ENCODE data around the gene CHP1. TPM values are rescaled to one million over a fixed set of nuclear protein-coding genes. Genes with fewer than 3 reads are reported as not detected.
A peak's percentile ranks its signal among the peaks of the same experiment; 100 is the strongest.
"Not testable (repeated sequence)": the region's sequence is repeated elsewhere in the genome, so short reads cannot be mapped to it uniquely, and the experiment has no call there.

Gene CHP1
- total and polyA plus RNA-seq, 8 donors, result 59.6 to 387 (median 118) TPM

DNA sequence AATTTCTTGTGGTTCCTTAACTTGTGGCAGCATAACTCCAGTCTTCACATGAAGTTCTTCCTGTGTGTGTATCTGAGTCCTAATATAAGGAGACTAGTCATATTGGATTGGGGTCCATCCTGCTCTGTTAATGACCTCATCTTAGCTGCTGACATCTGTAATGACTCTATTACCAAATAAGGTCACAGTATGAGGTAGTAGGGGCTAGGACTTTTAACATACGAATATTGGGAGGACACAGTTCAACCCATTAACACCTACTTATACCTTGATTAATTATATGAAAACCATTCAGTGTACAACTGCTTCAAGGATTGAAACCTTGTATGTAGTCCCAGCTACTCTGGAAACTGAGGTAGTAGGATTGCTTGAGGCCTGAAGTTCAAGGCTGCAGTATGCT is 57.4 kb downstream of the CHP1 start:
- TF ChIP-seq EP300 (IDR thresholded peaks at IDR 0.05) (no peak), POLR2A (IDR thresholded peaks at IDR 0.05) (no peak), POLR2AphosphoS5 (IDR thresholded peaks at IDR 0.05) (no peak), CTCF (IDR thresholded peaks at IDR 0.05) (no peak)
- 68 to 86% (median 80%) methylated on average over 1 of the region's 1 CpG for WGBS, 5 donors
- intact Hi-C loops (cut with DNase I; ENCODE audit: low total_unique reads), result no loop called here
- no peak overlapping the region for H3K4me3 ChIP-seq
- peaks cover 21 to 71% (median 68%) of the 10 kb centered on the region in 4 donors for H3K36me3 ChIP-seq
- H3K27ac ChIP-seq, result no peak overlapping the region
- H3K9me3 ChIP-seq, result no peaks in the 10 kb centered on the region
- no peaks in the 10 kb centered on the region for H3K27me3 ChIP-seq
- no peak for DNase-seq
- peaks cover 15 to 65% (median 43%) of the 10 kb centered on the region in 4 donors for H3K4me1 ChIP-seq

DNA sequence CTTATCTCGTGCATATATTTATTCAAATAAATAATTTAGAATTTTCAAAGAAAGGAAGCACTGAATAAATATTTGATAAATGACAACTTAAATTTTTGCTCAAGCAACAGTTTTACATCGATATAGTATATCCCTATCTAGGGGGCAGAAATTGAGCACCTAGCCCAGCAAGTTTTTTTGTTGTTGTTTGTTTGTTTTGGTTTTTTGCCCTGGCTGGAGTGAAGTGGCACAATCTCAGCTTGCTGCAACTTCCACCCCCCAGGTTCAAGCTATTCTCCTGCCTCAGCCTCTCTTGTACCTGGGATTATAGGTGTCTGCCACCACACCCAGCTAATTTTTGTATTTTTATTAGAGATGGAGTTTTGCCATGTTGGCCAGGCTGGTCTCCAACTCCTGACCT is 58.9 kb downstream of the CHP1 start:
- H3K9me3 ChIP-seq, result no peaks in the 10 kb centered on the region
- WGBS, 5 donors, result 26 to 66% (median 43%) methylated on average over 2 of the region's 2 CpGs
- no peaks in the 10 kb centered on the region for H3K27me3 ChIP-seq
- intact Hi-C loops (cut with DNase I; ENCODE audit: low total_unique reads), result no loop called here
- H3K36me3 ChIP-seq, result peaks cover 21 to 86% (median 81%) of the 10 kb centered on the region in 4 donors
- DNase-seq, result no peak
- H3K4me1 ChIP-seq, result peaks cover 13 to 60% (median 41%) of the 10 kb centered on the region in 4 donors
- H3K4me3 ChIP-seq, result no peak overlapping the region
- no peak for TF ChIP-seq POLR2A (IDR thresholded peaks at IDR 0.05)
- no peak for TF ChIP-seq CTCF (IDR thresholded peaks at IDR 0.05)
- TF ChIP-seq EP300 (IDR thresholded peaks at IDR 0.05), result no peak
- TF ChIP-seq POLR2AphosphoS5 (IDR thresholded peaks at IDR 0.05), result no peak
- no peak overlapping the region for H3K27ac ChIP-seq

DNA sequence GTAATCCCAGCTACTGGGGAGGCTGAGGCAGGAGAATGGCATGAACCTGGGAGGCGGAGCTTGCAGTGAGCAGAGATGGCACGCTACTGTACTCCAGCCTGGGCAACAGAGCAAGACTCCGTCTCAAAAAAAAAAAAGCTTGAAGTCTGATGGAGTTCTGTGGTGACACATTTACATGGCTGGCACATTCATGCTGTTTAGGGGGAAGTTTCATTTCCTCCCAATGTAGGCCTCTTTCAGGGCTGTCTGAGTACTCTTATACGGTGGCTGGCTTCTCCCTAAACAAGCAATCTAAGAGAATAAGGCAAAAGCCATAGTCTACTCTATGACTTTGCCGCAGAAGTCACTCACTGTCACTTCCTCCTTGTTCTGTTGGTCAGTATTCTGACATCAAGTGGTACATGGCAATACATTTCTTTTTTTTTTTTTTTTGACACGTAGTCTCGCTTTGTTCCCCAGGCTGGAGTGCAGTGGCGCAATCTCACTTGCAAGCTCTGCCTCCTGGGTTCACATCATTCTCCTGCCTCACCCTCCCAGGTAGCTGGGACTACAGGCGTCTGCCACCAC is 60.1 kb downstream of the CHP1 start:
- intact Hi-C loops (cut with DNase I; ENCODE audit: low total_unique reads), result no loop called here

DNA sequence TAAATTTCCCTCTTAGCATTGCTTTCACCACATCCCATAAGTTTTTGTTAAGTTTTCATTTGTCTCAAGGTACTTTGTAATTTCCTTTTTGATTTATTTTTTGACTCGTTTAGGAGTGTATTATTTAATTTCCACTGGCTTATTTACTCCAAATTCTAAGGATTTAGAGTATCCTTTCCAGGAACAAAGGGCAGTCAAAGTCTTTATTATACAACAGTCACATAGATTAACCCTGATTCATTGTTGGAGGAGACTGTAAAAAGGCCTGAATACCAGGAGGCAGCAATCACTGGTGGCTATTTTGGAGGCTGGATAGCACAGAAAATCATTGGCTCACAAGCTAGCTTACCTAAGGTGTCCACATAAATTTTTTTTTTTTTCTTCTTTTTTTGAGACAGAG is 61.5 kb downstream of the CHP1 start:
- Histone ChIP-seq H3K27me3 (no peaks in the 10 kb centered on the region), H3K4me1 (peaks cover 6 to 35% (median 19%) of the 10 kb centered on the region in 4 donors), H3K27ac (no peak overlapping the region), H3K4me3 (no peak overlapping the region), H3K36me3 (peaks cover 11 to 91% (median 82%) of the 10 kb centered on the region in 4 donors), H3K9me3 (no peaks in the 10 kb centered on the region)
- TF ChIP-seq CTCF (IDR thresholded peaks at IDR 0.05), result no peak
- no peak for DNase-seq
- intact Hi-C loops (cut with DNase I; ENCODE audit: low total_unique reads), result no loop called here
- WGBS, 5 donors, result 43 to 78% (median 52%) methylated on average over 1 of the region's 1 CpG

More for the DNA sequence above, 60.1 kb downstream of the CHP1 start:
- H3K27ac ChIP-seq, result peak overlapping the region in 2 of 5 donors; percentile 20 to 36
- H3K4me3 ChIP-seq, result no peak overlapping the region
- peaks cover 6 to 48% (median 29%) of the 10 kb centered on the region in 4 donors for H3K4me1 ChIP-seq
- H3K9me3 ChIP-seq, result no peaks in the 10 kb centered on the region
- H3K36me3 ChIP-seq, result peaks cover 16 to 91% (median 83%) of the 10 kb centered on the region in 4 donors
- DNase-seq, result no peak
- WGBS, 5 donors, result 75 to 95% (median 87%) methylated on average over 9 of the region's 9 CpGs
- TF ChIP-seq EP300 (IDR thresholded peaks at IDR 0.05) (no peak), CTCF (IDR thresholded peaks at IDR 0.05) (no peak), POLR2A (IDR thresholded peaks at IDR 0.05) (no peak), POLR2AphosphoS5 (IDR thresholded peaks at IDR 0.05) (no peak)
- H3K27me3 ChIP-seq, result no peaks in the 10 kb centered on the region

DNA sequence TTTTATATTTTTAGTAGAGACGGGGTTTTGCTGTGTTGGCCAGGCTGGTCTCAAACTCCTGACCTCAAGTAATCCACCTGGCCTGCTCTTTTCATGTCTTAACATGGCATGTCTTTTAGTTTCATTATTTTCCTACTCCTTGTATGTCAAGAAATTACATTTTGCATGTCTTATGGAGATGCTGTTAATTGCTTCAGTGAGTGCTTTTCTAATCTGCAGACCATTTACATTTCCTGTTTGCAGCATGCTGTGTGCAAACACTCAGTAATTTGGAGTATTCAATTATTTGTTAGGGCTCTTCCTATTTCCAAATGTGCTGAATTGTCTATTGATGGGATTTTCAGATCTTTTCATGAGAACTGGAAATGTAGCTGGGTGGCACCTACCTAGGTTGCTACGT is 70.1 kb downstream of the CHP1 start:
- WGBS, 5 donors, result 88 to 100% (median 96%) methylated on average over 2 of the region's 2 CpGs
- H3K9me3 ChIP-seq; H3K4me3 ChIP-seq; H3K27me3 ChIP-seq; H3K27ac ChIP-seq; DNase-seq; intact Hi-C loops (cut with DNase I; ENCODE audit: low total_unique reads); H3K4me1 ChIP-seq: not testable (repeated sequence)
- H3K36me3 ChIP-seq, result peaks cover 27 to 45% (median 39%) of the 10 kb centered on the region in 4 donors

Measured in stomach (tissue), 9 donors.